HG02870 (cell line): ENCODE results near the gene C10orf88.

ENCODE experiments used
- ATAC-seq: cut with Tn5 transposase; IDR thresholded peaks from one replicate; pipeline ENCODE4 v1.9.1; 2021; ENCODE audit warnings: mild to moderate bottlenecking, moderate library complexity; ENCODE audit not compliant: unreplicated experiment

The C10orf88 gene

DNA sequence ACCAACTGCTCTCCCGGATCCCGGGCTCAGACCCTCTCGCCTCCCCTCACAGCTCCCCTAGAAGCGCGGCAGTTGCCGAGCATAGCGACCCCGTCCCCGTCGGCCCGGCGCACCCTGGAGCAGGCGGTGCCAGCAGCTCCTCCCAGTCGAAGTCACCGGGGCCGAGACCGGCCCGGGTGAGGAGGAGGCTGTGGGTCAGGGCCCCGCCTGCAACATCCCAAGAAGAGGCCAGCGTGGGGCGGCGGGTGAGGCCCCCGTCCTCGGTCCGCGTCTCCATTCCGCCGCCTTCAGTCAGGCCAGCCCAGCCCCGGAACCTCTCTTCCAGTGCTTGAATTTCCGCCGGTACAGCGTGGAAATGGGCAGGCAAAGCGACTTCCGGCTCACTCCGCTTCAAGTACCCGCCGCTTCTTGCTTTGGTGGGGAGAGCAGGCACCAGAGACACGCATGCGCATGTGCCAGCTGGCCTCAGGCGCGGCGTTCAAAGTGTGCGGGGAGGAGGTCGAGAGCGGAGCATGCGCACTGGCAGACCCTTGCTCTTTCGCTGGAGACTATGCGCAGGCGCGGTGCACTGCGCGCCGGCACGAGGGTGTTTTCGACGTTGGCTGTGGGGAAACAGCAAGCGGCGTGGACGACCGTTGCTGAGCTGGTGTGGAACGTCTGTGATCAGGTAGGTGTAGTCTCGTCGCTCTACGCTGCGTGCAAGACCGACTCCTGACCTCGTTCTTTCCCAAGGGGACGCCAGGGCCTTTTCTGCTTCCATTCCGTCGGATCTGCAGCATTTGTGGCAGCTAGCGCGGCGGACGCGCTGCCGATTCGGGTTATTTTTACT lies at the start of gene C10orf88:
C10orf88 (minus strand) TSS at position 326 of the 829 bp plus-strand sequence; CDS start at position 277, 49 bp downstream.
- peak; percentile 98 for ATAC-seq

DNA sequence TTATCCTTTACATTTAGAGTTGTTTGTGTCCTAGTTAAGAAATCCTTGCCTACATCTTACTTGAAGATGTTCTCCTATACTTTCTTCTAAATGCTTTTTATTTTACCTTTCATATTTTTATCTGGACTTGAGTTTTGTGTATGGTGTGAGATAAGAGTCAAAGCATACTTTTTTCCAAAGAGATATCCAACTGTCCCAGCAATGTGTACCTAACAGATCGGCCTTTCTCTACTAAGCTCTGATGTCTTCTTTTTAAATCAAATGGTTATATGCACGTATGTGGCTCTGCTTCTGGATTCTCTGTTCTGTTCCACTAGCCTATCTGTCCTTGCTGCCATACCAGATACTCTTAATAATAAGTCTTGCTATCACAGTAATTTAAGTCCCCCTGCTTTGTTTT lies 47.3 kb upstream of the C10orf88 start:
- ATAC-seq, result no peak

DNA sequence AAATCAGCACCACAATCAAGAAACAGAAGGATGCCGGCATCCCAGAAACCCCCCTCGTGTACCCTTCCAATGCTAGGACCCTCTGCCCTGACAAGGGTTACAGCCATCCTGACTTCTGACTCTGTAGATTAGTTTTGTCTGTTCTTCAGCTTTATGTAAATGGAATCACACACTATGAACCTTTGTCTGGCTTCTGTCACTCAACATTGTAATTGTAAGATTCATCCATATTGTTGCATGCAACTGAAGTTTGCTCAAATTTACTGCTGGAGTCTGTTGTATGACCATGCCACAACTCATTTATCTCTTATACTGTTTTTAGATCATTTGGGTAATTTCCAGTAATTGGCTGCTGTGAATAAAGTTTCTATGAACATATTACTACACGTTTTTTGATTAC lies 46.1 kb upstream of the C10orf88 start:
- ATAC-seq, result no peak

DNA sequence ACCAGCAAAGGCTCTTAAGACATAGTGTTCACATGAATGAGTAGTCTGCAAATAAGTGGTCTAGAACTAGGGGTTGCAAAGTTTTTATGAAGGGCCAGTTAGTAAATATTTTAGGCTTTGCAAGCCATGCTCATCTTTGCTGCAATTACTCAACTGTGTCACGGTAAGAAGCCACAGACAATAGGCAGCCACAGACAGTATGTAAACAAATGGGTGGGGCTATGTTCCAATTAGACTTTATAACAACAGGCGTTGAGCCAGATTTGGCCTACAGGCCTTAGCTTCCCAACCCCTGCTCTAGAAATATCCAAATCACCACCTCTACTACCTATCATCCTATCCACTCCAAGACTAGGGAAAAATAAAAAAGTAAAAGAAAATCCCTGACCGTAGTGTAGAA lies 45.3 kb upstream of the C10orf88 start:
- ATAC-seq, result no peak

DNA sequence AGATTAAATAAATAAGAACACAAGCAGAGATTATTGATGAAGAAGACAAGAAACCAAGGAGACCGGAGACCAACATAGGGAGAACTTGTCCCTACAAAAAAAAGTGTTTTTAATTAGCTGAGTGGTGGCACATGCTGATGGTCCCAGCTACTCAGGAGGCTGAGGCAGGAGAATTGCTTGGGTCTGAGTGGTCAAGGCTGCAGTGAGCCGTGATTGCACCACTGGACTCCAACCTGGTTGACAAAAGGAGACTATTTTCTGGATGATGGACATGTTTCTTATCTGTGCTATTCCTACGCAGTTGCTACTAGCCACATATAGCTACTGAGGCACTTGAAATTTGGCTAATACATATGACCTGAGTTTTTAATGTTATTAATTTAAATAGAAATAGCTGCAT lies 44.9 kb upstream of the C10orf88 start:
- ATAC-seq, result no peak

GRCh38 chr10:122998360-122998917 lies 44.4 kb upstream of the C10orf88 start:
- ATAC-seq, result no peak

DNA sequence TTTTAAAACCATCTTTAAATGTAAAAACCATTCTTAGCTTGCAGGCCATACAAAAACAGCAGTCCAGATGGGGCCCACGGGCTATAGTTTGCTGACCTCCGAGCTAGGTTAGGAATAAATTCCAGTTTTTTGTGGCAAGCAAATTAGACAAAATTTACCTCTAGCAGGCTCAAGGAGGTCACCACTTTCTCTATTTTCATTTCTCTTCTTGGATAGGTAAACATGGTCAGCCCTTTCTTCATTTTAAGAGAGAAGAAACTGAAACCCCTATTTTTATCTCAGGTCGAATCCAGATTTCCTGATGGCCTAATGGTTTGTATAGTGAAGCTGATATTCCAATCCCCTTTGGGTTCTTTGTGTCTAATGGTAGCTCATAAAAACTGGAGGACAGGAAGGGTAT lies 43.8 kb upstream of the C10orf88 start:
- peak; percentile 57 for ATAC-seq

GRCh38 chr10:122995936-122996335 lies 41.9 kb upstream of the C10orf88 start:
- ATAC-seq, result no peak

DNA sequence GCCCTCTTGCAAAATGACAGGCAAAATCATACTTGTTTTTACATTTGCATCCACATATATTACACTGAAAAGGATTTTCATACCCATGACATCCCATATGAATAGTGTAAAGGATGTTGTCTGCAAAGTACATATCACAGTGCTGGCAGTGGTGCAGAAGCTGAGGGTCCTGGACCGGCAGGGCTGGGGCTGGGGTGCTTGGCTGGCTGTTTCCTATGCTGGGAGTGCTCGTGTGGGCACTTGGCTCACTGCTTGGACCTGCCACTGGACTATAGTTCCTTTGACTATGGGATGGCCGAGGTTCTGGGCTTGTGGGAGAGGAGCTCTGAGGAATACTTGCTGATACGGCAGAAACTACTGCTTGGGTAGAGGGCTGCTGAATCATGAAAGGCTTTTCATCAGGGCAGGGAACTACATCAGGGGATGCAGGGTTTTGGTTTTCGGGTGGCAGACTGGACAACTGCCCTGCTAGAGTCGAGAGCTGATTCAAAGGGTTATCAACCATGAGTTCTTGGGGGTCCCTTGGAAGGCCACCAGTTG lies 39.8 kb upstream of the C10orf88 start:
- no peak for ATAC-seq

DNA sequence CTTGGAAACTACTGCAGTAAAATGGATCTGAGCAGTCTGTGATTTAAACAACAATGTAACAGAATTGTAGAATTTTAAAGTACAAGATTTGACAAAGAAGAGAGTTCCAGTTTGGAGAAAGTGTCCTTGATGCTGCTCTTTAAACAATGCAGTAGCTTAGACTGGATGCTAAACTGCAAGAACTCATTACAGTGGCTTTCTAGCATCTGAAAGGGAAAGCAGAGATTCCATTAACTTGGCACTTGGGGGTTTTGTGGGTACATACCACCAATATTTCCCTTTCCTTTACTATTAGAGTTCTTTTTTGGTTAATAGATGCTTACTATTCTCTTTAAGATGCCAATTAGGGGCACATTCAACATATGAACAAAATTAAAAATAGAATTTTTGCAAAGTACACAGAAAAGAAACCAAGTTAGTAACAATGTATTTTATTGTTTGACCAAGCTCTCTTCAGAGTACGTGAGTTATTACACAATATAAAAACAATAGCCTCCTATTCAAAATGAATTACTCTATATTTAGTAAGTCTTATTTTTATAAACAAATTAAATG lies 38.1 kb upstream of the C10orf88 start:
- ATAC-seq, result no peak

DNA sequence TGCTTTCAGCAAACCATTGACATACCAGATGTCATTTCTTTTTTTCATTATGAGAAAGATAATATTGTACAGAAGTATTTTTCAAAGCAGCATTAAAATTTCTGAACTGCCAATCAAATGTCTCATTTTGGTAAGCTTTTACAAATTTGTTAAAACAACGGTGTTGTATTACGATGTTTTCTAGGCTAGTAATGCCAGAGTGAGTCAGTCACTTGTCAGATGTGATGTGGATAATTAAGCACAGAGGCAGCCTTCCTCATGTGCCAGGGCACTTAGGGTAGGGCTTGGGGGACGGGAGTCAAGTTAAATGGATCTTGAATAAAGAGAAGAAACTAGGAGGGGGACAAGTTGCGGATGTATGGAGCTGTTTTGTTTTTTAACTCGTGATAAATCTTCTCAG lies 36.3 kb upstream of the C10orf88 start:
- ATAC-seq, result no peak

DNA sequence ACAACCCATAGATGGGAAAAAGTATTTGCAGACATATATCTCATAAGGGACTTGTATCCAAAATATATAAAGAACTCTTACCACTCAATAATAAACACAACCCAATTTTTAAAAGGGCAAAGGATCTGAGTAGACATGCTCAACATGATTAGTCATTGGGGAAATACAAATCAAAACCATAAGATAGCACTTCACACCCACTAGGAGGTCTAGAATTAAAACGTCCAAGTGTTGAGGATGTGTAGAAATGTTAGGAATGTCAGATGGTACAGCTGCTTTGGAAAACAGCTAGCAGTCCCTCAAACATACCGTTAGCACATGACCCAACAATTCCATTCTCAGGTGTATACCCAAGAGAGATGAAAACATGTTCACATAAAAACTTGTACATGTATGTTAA lies 34.5 kb upstream of the C10orf88 start:
- no peak for ATAC-seq

DNA sequence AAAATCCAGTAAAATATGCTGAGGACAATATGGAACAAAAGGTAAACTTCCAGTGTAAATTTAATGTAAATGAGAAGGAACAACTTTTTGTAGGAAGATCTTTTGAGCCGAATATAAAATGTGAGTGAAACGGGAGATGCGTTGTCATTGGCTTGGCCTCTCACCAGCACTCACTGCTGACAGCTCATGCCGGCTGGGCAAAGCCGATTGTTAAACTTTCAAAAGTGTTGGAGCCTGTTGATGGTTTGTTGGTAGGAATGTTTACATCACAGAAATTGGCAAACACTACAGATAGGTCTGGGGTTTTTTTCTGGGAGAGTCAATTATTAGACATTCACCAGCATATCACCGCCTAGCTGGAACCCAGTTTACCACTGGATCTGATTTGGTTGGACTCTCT lies 32.3 kb upstream of the C10orf88 start:
- no peak for ATAC-seq

DNA sequence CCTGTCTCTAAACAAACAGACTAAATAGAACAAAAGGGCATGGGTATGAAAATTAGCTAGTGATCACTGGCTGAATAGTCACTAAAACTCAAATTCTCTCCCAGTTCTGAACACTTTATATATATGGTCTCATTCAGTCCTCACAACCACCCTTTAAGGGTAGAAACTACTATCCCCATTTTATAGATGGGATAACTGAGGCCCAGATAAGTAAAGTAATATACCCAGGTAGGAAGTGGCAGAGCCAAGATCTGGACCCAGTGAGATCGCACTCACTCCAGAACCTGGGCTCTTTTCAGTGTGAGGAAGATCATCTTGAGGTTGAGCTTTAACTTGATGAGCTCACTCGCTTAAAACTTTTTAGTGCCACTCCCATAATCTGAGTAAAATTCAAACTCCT lies 30.7 kb upstream of the C10orf88 start:
- ATAC-seq, result no peak

DNA sequence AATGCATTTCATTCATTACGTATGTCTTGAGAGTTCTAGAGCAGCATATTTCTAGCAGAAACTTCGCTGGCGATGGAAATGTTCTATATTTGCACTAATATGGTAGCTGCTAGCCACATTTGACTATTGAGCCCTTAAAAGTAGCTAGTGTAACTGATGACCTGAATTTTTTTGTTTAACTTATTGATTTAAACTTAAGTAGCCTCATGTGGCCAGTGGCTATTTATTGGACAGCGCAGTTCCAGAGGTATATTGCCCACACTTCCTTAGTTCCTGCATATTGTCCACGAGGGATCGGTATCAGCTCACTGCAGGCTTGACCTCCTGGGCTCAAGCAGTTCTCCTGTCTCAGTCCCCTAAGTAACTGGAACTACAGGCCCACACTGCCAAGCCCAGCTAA lies 29.9 kb upstream of the C10orf88 start:
- no peak for ATAC-seq

DNA sequence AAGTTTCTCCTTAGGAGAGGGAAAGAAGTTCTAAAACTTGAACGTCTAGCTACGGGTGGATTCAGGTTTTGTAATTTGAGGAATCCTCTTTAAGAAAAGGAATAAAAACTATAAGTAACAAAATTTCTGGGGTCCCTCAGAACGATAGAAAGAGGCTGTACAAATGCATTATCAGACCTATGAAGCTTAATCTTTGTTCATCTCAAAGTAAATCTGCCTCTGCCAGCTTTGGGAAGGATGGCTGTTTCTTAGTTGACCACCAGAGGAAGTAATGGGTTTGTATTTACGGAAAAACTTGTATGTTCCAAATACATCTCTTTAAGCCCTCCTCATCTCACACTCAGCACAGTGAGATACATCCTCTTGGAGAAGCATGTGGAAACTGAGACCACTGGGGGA lies 27.0 kb upstream of the C10orf88 start:
- ATAC-seq, result no peak

GRCh38 chr10:122980209-122981065 lies 26.4 kb upstream of the C10orf88 start, which contains the start of gene PSTK:
Gene PSTK (plus strand): TSS chr10:122980401. CDS start chr10:122980480, 79 bp downstream.
- ATAC-seq, result peak; percentile 92

- ATAC-seq, result no peak
Measured at GRCh38 chr10:122974543-122975064, 20.6 kb upstream of the C10orf88 start.

GRCh38 chr10:122974023-122974422 lies 20.0 kb upstream of the C10orf88 start:
- no peak for ATAC-seq

GRCh38 chr10:122968698-122969097 lies 14.7 kb upstream of the C10orf88 start:
- no peak for ATAC-seq

GRCh38 chr10:122966879-122967278 lies 12.9 kb upstream of the C10orf88 start:
- ATAC-seq, result no peak
